Measurements from ENCODE around the gene FBXO41. TPM values are rescaled to one million over a fixed set of nuclear protein-coding genes. Genes with fewer than 3 reads are reported as not detected.

FBXO41 gene
- total RNA-seq, 1 donor from 2014 or later, result 14.0 TPM

- no peak for DNase-seq
- TF ChIP-seq, protein P1, sequence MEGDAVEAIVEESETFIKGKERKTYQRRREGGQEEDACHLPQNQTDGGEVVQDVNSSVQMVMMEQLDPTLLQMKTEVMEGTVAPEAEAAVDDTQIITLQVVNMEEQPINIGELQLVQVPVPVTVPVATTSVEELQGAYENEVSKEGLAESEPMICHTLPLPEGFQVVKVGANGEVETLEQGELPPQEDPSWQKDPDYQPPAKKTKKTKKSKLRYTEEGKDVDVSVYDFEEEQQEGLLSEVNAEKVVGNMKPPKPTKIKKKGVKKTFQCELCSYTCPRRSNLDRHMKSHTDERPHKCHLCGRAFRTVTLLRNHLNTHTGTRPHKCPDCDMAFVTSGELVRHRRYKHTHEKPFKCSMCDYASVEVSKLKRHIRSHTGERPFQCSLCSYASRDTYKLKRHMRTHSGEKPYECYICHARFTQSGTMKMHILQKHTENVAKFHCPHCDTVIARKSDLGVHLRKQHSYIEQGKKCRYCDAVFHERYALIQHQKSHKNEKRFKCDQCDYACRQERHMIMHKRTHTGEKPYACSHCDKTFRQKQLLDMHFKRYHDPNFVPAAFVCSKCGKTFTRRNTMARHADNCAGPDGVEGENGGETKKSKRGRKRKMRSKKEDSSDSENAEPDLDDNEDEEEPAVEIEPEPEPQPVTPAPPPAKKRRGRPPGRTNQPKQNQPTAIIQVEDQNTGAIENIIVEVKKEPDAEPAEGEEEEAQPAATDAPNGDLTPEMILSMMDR (IDR thresholded peaks at IDR 0.05; ENCODE audit: partially characterized antibody, unreplicated experiment), result no peak
- H3K27ac Mint-ChIP-seq (ENCODE audit: unreplicated experiment), result no peak overlapping the region
- H3K4me1 Mint-ChIP-seq (ENCODE audit: low read depth, unreplicated experiment), result no peaks in the 10 kb centered on the region
- no peaks in the 10 kb centered on the region for H3K9me3 Mint-ChIP-seq (ENCODE audit: unreplicated experiment)
- H3K27me3 Mint-ChIP-seq (ENCODE audit: unreplicated experiment), result peaks cover 5% of the 10 kb centered on the region
- H3K36me3 Mint-ChIP-seq (ENCODE audit: unreplicated experiment), result no peaks in the 10 kb centered on the region
- H3K4me3 Mint-ChIP-seq (ENCODE audit: unreplicated experiment), result no peak overlapping the region
These were observed 58.5 kb downstream of the FBXO41 start for GRCh38 chr2:73225513-73226360.

- H3K4me1 Mint-ChIP-seq (ENCODE audit: low read depth, unreplicated experiment), result no peaks in the 10 kb centered on the region
- no peak for DNase-seq
- no peak overlapping the region for H3K4me3 Mint-ChIP-seq (ENCODE audit: unreplicated experiment)
- H3K27ac Mint-ChIP-seq (ENCODE audit: unreplicated experiment), result no peak overlapping the region
- H3K9me3 Mint-ChIP-seq (ENCODE audit: unreplicated experiment), result no peaks in the 10 kb centered on the region
- H3K36me3 Mint-ChIP-seq (ENCODE audit: unreplicated experiment), result no peaks in the 10 kb centered on the region
- TF ChIP-seq, protein P1 (IDR thresholded peaks at IDR 0.05; ENCODE audit: partially characterized antibody, unreplicated experiment), result no peak
- H3K27me3 Mint-ChIP-seq (ENCODE audit: unreplicated experiment), result peaks cover 5% of the 10 kb centered on the region
These were observed 60.5 kb downstream of the FBXO41 start for GRCh38 chr2:73223821-73224220.

DNA sequence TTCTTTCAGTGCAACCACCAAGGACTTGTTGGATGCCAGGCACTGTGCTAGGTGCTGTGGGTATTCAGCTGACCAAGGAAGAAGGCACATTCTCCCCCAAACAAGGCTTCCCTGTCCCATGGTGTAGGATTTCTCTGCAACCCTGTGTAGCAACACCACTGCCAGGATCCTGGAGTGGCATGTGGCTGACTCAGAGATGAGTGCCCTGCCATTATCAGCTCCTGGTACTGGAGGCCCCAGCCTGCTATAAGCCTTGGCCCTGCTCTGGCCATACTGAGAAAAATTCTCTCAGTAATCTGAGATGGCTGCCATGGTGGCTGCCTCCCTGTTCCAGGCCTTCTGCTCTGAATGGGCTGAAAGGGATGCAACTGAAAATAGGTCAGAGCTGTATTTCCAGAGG lies 66.0 kb downstream of the FBXO41 start:
- no peak for DNase-seq
- no peak overlapping the region for H3K27ac Mint-ChIP-seq (ENCODE audit: unreplicated experiment)
- no peaks in the 10 kb centered on the region for H3K36me3 Mint-ChIP-seq (ENCODE audit: unreplicated experiment)
- H3K9me3 Mint-ChIP-seq (ENCODE audit: unreplicated experiment), result no peaks in the 10 kb centered on the region
- TF ChIP-seq, protein P1 (IDR thresholded peaks at IDR 0.05; ENCODE audit: partially characterized antibody, unreplicated experiment), result no peak
- H3K4me3 Mint-ChIP-seq (ENCODE audit: unreplicated experiment), result no peak overlapping the region
- H3K27me3 Mint-ChIP-seq (ENCODE audit: unreplicated experiment), result peaks cover 9% of the 10 kb centered on the region
- peaks cover 10% of the 10 kb centered on the region for H3K4me1 Mint-ChIP-seq (ENCODE audit: low read depth, unreplicated experiment)

DNA sequence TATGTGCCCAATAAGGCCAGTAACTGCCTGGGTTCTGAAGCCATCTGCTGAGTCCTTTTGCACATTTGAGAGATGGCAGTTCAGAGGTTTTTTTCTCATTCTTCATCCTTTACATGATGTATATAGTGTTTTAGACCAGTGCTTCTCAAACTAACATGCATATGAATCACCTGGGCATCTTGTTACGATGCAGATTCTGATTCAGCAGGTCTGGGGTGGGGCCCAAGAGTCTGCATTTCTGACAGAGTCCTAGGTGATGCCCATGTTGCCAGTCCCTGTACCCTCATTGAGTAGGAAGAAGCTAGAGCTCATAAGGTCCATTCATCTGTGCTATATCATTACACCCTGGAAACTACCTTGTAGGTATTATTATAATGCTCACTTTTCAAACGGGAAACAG lies 66.5 kb downstream of the FBXO41 start:
- Mint-ChIP-seq H3K4me3 (ENCODE audit: unreplicated experiment) (no peak overlapping the region), H3K27me3 (ENCODE audit: unreplicated experiment) (peaks cover 10% of the 10 kb centered on the region), H3K36me3 (ENCODE audit: unreplicated experiment) (no peaks in the 10 kb centered on the region), H3K27ac (ENCODE audit: unreplicated experiment) (no peak overlapping the region), H3K4me1 (ENCODE audit: low read depth, unreplicated experiment) (peaks cover 10% of the 10 kb centered on the region), H3K9me3 (ENCODE audit: unreplicated experiment) (no peaks in the 10 kb centered on the region)
- TF ChIP-seq, protein P1 (IDR thresholded peaks at IDR 0.05; ENCODE audit: partially characterized antibody, unreplicated experiment), result no peak
- no peak for DNase-seq

DNA sequence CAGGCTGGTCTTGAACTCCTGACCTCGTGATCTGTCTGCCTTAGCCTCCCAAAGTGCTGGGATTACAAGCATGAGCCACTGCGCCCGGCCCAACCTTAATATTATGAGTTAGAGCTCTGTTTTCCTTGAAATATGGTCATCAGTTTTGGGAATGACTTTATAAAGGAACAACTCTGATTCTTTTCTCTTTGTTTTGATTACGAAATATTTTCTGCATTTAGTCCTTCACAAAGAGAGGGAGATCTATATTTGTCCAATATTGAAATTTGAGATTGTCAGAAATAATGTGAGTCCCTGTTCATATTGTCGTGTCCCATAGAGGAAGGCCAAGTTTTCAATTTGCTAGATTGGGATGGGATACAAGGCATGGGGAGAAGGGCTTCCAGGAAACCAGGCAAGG lies 67.1 kb downstream of the FBXO41 start:
- Mint-ChIP-seq H3K4me3 (ENCODE audit: unreplicated experiment) (no peak overlapping the region), H3K4me1 (ENCODE audit: low read depth, unreplicated experiment) (peaks cover 10% of the 10 kb centered on the region)
- TF ChIP-seq, protein P1 (IDR thresholded peaks at IDR 0.05; ENCODE audit: partially characterized antibody, unreplicated experiment), result no peak

More for the DNA sequence above, 67.1 kb downstream of the FBXO41 start:
- no peaks in the 10 kb centered on the region for H3K36me3 Mint-ChIP-seq (ENCODE audit: unreplicated experiment)
- no peaks in the 10 kb centered on the region for H3K9me3 Mint-ChIP-seq (ENCODE audit: unreplicated experiment)
- peaks cover 8% of the 10 kb centered on the region for H3K27me3 Mint-ChIP-seq (ENCODE audit: unreplicated experiment)
- H3K27ac Mint-ChIP-seq (ENCODE audit: unreplicated experiment), result no peak overlapping the region
- DNase-seq, result no peak

All from glutamatergic neuron (in vitro differentiated cells).